ENCODE measurements around the gene NELFA.

Gene NELFA

DNA sequence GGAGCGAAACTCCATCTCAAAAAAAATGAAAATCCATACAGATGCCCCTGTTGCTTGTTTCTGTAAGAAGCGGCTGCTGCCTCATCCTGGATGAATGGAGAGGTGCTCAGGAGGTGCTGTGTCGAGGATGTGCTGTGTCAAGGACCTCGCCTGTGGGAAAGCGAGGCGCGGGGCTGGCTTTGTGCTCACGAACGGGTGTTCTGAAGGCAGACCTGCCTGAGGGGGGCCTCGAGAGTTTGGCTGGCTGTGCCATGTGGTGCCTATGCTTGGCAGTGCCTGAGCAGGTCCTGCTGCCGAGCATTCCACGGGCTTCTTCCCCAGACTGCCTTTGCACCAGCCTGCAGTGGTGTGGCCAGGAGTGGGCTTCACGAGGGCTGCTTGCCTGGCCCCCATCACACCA, 76.0 kb downstream of the NELFA start:
- TF ChIP-seq, protein P1, sequence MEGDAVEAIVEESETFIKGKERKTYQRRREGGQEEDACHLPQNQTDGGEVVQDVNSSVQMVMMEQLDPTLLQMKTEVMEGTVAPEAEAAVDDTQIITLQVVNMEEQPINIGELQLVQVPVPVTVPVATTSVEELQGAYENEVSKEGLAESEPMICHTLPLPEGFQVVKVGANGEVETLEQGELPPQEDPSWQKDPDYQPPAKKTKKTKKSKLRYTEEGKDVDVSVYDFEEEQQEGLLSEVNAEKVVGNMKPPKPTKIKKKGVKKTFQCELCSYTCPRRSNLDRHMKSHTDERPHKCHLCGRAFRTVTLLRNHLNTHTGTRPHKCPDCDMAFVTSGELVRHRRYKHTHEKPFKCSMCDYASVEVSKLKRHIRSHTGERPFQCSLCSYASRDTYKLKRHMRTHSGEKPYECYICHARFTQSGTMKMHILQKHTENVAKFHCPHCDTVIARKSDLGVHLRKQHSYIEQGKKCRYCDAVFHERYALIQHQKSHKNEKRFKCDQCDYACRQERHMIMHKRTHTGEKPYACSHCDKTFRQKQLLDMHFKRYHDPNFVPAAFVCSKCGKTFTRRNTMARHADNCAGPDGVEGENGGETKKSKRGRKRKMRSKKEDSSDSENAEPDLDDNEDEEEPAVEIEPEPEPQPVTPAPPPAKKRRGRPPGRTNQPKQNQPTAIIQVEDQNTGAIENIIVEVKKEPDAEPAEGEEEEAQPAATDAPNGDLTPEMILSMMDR (IDR thresholded peaks at IDR 0.05; ENCODE audit: low read depth, low read length, missing control alignments), result no peak
- no peak overlapping the region for H3K4me3 ChIP-seq (ENCODE audit: low read depth, low read length)
- in situ Hi-C loops (cut with HindIII; ENCODE audit: low pct_ligation_motif_present, low sequenced_read_pairs), result no loop called here
- no peak for DNase-seq
- no peaks in the 10 kb centered on the region for H3K27me3 ChIP-seq (replicated peaks)
- H3K36me3 ChIP-seq (replicated peaks), result peaks cover 15% of the 10 kb centered on the region
- no peak overlapping the region for H3K27ac ChIP-seq

All from brain microvascular endothelial cell (primary cell).